Activated naive CD4-positive, alpha-beta T cell treated with anti-CD3 and anti-CD28 coated beads for 36 hours (primary cell): Measurements from ENCODE around the gene KPNA2. TPM values are rescaled to one million over a fixed set of nuclear protein-coding genes. Genes with fewer than 3 reads are reported as not detected.
"Not testable (repeated sequence)": the region's sequence is repeated elsewhere in the genome, so short reads cannot be mapped to it uniquely, and the experiment has no call there.

Experiments used
- CTCF ChIA-PET: fragments of 350-600 bp; sonication (Branson Sonifier 250); formaldehyde crosslinking; loops from one replicate; lab custom pipeline; 2021; ENCODE audit warnings: antibody characterized with exemption; lab: Charles Lee
- DNase-seq: peaks from one replicate; pipeline ENCODE4 v3.0.0-alpha.2; 2020
- H3K27ac Mint-ChIP-seq: one replicate; pipeline ENCODE4 v1.8.0; 2021; ENCODE audit warnings: mild to moderate bottlenecking, mixed read lengths
- H3K27me3 Mint-ChIP-seq: one replicate; pipeline ENCODE4 v1.8.0; 2021; ENCODE audit warnings: low read depth, mixed read lengths
- H3K36me3 Mint-ChIP-seq: one replicate; pipeline ENCODE4 v1.8.0; 2021; ENCODE audit warnings: low read depth, mixed read lengths
- H3K4me1 Mint-ChIP-seq: one replicate; pipeline ENCODE4 v1.8.0; 2021; ENCODE audit warnings: low read depth, mixed read lengths
- H3K4me3 Mint-ChIP-seq: one replicate; pipeline ENCODE4 v1.8.0; 2021; ENCODE audit warnings: mild to moderate bottlenecking, moderate library complexity, mixed read lengths
- H3K9me3 Mint-ChIP-seq: one replicate; pipeline ENCODE4 v1.8.0; 2021; ENCODE audit warnings: mixed read lengths
- intact Hi-C: fragments of 100-400 bp; cut with micrococcal nuclease; formaldehyde crosslinking; loops from one replicate; pipeline ENCODE4 v1.15.1; 2023
- total RNA-seq, 2 experiments: library from RNA; stranded (reverse); gene quantifications; one replicate each; pipeline ENCODE4 v1.2.3, GENCODE V29; 2021

Gene KPNA2
- total RNA-seq, 2 experiments from 2014 or later = 186 to 203 TPM

GRCh38 chr17:68048996-68049395, 13.5 kb downstream of the KPNA2 start:
- intact Hi-C loops = no loop called here
- CTCF ChIA-PET = no interaction called here
- H3K9me3 Mint-ChIP-seq = no peaks in the 10 kb centered on the region
- no peaks in the 10 kb centered on the region for H3K27me3 Mint-ChIP-seq
- H3K4me3 Mint-ChIP-seq = no peak overlapping the region
- no peaks in the 10 kb centered on the region for H3K4me1 Mint-ChIP-seq
- DNase-seq = no peak
- H3K36me3 Mint-ChIP-seq = peaks cover 31% of the 10 kb centered on the region
- H3K27ac Mint-ChIP-seq = no peak overlapping the region

DNA sequence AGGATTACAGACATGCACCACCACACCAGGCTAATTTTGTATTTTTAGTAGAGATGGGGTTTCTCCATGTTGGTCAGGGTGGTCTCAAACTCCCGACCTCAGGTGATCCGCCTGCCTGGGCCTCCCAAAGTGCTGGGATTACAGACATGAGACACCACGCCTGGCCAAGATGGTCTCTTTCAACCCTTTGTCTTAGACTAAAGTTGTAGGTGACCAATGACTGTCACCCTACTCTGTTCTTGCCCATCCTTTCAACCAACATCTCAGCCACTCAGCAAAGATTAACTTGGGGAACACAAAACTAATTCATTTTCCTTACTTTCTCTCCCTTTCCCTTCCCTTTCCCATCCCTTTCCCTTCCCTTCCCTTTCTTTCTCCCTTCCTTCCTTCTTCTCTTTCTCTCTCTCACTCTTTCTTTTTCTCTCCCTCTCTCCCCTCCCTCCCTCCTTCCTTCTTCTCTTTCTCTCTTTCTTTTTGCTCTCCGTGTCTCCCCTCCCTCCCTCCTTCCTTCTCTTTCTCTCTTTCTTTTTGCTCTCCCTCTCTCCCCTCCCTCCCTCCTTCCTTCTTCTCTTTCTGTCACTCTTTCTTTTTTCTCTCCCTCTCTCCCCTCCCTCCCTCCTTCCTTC, 14.4 kb downstream of the KPNA2 start:
- H3K4me1 Mint-ChIP-seq, H3K27me3 Mint-ChIP-seq, DNase-seq, H3K4me3 Mint-ChIP-seq, H3K9me3 Mint-ChIP-seq, CTCF ChIA-PET, H3K27ac Mint-ChIP-seq, intact Hi-C loops: not testable (repeated sequence)
- H3K36me3 Mint-ChIP-seq = peaks cover 21% of the 10 kb centered on the region

DNA sequence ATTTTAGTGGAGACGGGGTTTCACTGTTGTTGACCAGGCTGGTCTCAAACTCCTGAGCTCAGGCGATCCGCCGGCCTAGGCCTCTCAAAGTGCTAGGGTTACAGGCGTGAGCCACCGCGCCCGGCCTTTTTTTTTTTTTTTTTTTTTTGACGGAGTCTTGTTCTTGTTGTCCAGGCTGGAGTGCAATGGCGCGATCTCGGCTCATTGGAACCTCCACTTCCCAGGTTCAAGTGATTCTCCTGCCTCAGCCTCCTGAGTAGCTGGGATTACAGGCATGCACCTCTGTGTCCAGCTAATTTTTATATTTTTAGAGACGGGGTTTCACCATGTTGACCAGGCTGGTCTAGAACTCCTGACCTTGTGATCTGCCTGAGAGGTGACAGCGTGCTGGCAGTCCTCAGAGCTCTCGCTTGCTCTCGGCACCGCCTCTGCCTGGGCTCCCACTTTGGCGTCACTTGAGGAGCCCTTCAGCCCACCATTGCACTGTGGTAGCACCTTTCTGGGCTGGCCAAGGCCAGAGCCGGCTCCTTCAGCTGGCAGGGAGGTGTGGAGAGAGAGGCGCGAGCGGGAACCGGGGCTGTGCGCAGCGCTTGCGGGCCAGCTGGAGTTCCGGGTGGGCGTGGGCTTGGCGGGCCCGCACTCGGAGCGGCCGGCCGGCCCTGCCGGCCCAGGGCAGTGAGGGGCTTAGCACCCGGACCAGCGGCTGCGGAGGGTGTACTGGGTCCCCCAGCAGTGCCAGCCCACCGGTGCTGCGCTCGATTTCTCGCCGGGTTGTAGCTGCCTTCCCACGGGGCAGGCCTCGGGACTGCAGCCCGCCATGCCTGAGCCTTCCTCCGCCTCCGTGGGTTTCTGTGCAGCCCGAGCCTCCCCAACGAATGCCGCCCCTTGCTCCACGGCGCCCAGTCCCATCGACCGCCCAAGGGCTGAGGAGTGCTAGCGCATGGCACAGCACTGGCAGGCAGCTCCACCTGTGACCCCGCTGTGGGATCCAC, 16.1 kb downstream of the KPNA2 start:
- H3K4me1 Mint-ChIP-seq, H3K27ac Mint-ChIP-seq, DNase-seq, intact Hi-C loops, H3K36me3 Mint-ChIP-seq, H3K9me3 Mint-ChIP-seq, H3K4me3 Mint-ChIP-seq, H3K27me3 Mint-ChIP-seq: not testable (repeated sequence)
- CTCF ChIA-PET = interaction anchor here (1.0 kb wide), 1 partner anchor 43 kb away, joined by 3 read pairs; no protein-coding TSS in a partner anchor

DNA sequence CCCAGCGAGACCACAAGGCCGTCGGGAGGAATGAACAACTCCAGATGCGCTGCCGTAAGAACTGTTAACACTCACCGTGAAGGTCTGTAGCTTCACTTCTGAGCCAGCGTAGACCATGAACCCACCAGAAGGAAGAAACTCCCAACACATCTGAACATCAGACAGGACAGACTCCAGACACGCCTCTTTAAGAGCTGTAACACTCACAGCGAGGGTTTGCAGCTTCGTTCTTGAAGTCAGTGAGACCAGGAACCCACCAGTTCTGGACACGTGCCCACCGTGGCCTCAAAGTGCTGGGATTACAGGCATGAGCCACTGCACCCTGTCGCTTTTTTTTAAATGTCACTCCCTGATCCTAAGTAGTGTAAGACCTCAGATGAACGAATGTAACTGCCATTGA, 17.3 kb downstream of the KPNA2 start:
- H3K4me3 Mint-ChIP-seq = no peak overlapping the region
- CTCF ChIA-PET = interaction anchor here (0.8 kb wide), 1 partner anchor 66 kb away, joined by 4 read pairs; no protein-coding TSS in a partner anchor

DNA sequence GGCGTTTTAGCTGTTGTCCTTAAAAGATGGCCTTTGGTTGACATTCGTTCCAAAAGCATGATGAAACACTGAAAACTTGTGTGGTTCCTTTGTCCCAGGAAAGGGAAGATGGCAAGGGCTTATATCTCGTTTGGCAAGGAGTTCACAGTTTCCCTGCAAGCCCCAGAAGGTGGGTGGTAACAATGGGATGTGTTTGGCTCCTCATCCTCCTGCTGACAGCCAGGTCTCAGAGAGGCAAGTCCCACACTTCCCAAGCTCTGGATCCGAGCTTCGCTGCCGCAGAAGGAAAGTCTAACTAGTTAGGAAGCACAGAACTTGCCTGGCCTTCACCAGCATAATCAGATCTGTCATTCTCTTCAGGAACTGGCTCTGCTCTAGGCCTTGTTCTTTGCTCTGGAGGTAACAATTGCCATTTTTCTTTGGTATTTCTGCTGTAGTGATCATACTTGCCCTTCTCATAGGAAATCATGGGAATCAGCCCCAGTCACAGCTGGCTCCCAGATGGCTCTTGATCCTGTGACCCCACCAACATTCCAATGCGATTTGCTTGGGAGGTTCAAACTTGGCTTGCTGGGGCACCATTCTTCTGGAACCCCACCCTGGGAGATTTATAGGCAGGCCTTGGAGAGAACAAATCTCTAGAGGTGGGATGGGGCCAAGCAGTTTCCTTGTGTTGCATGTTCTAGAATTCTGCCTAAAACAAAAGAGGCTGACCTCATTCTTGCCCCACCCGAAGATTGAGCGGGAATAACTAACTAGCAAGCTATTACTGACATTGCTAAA, 17.9 kb downstream of the KPNA2 start:
- no peak overlapping the region for H3K27ac Mint-ChIP-seq
- intact Hi-C loops = no loop called here
- no peaks in the 10 kb centered on the region for H3K27me3 Mint-ChIP-seq
- H3K4me3 Mint-ChIP-seq = no peak overlapping the region
- H3K36me3 Mint-ChIP-seq = peaks cover 2% of the 10 kb centered on the region
- CTCF ChIA-PET = interaction anchor here (0.8 kb wide), 1 partner anchor 66 kb away, joined by 4 read pairs; no protein-coding TSS in a partner anchor
- H3K4me1 Mint-ChIP-seq = peaks cover 7% of the 10 kb centered on the region
- no peaks in the 10 kb centered on the region for H3K9me3 Mint-ChIP-seq
- DNase-seq = no peak

More for the DNA sequence above, 17.3 kb downstream of the KPNA2 start:
- H3K27me3 Mint-ChIP-seq = no peaks in the 10 kb centered on the region
- intact Hi-C loops = no loop called here
- DNase-seq = no peak
- peaks cover 3% of the 10 kb centered on the region for H3K4me1 Mint-ChIP-seq
- no peak overlapping the region for H3K27ac Mint-ChIP-seq
- peaks cover 3% of the 10 kb centered on the region for H3K36me3 Mint-ChIP-seq
- no peaks in the 10 kb centered on the region for H3K9me3 Mint-ChIP-seq

DNA sequence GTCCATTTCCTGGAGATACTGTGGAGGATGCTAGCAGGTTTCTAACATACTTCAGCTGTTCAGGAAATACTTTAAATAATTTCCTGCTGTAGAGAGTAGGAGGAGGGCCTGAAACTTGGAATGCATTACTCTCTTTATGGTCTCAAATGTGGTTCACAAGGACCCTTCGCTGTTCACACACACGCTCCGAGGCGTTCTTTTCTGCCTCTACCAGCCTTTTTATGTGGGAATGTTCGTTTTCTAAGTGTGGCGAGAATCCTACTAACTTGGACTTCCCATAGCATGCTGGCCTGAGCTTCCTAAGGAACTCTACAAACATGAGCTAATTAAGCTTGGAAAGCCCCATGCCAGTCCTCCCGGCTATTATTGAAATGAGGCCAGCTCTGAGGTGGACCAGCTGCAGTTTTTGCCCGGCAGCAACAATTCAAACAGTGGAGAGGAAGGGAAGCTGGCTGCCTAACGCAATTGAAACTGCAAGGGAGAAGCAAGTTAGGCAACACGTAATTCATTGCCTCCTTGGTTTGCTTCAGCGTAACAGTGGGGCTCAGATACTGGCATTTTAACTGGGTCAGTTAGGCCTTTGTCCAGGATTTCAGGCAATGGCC, 18.9 kb downstream of the KPNA2 start:
- Mint-ChIP-seq H3K4me1 (peaks cover 8% of the 10 kb centered on the region), H3K27ac (no peak overlapping the region), H3K4me3 (no peak overlapping the region), H3K9me3 (no peaks in the 10 kb centered on the region), H3K36me3 (no peaks in the 10 kb centered on the region), H3K27me3 (peaks cover 2% of the 10 kb centered on the region)
- intact Hi-C loops = no loop called here
- DNase-seq = no peak
- CTCF ChIA-PET = interaction anchor here (0.7 kb wide), 2 partner anchors 47 to 309 kb away, joined by 3 to 4 read pairs; no protein-coding TSS in a partner anchor

GRCh38 chr17:68057531-68057952, 22.0 kb downstream of the KPNA2 start:
- intact Hi-C loops = loop anchor here (1.0 to 5.0 kb wide), 3 partner anchors 125 to 406 kb away; no protein-coding TSS in a partner anchor
- Mint-ChIP-seq H3K4me3 (no peak overlapping the region), H3K9me3 (no peaks in the 10 kb centered on the region), H3K36me3 (no peaks in the 10 kb centered on the region), H3K27me3 (peaks cover 2% of the 10 kb centered on the region), H3K4me1 (peaks cover 16% of the 10 kb centered on the region), H3K27ac (no peak overlapping the region)
- peak; percentile 69 for DNase-seq
- CTCF ChIA-PET = interaction anchor here (0.6 to 1.8 kb wide), 14 partner anchors 21 to 410 kb away, joined by 3 to 9 read pairs (median 3); partner anchors contain the start of gene KPNA2

DNA sequence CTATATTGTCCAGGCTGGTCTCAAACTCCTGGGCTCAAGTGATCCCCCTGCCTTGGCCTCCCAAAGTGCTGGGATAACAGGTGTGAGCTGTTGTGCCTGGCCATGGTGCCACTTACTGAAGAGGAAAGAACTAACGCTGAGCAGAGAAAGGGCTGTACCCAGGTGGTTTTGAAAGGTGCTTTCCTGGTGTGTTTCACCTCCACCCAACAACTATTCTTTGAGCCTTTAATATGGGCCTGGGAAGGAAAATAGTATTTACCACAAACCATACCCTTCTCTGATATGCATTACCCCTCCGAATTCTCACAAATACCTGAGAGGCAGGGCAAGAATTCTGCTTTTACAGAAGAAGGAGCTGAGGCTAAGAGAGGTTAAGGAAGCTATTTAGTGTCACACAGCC, 24.8 kb downstream of the KPNA2 start:
- Mint-ChIP-seq H3K27ac (no peak overlapping the region), H3K4me1 (peaks cover 16% of the 10 kb centered on the region), H3K4me3 (no peak overlapping the region), H3K9me3 (no peaks in the 10 kb centered on the region), H3K27me3 (peaks cover 2% of the 10 kb centered on the region), H3K36me3 (no peaks in the 10 kb centered on the region)
- intact Hi-C loops = no loop called here
- CTCF ChIA-PET = interaction anchor here (0.6 to 1.1 kb wide), 3 partner anchors 46 to 101 kb away, joined by 3 read pairs; no protein-coding TSS in a partner anchor
- no peak for DNase-seq

DNA sequence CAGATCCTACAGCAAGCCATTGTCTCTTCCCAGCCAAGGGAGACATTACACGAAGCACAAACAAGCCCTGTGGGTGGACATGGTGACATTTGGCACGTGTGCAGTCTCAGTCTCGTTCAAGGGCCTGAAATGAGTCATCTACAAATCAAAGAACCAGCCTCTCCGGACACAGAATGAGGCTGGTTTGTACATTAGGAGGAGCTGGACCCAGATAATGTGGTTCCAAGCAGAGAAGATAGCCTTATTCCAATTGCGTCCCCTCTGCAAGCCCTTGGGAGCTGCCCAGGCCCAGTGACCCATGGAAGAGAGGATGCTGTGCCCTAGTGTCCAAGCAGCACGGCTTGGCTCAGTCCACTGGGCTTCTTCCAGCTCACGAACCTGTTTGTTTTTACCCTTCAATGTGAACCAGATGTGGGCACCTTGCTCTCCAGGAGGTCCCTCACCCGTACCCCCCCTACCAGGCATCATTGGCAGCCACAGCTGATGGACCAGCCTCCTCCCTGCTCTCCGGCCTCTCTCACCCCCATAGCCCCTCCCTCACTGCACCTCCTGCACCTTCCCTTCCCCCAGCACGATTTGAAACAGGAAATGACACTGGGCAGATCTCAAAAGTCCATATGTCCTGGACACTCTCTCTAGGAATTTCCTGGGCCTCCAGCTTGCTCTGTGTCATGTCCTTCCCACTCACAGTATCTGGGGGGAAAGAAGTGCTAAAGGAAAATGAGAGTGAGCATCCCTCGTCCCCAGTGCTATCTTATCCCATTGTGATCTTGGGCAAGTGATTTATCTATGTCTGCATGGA, 26.2 kb downstream of the KPNA2 start:
- H3K27ac Mint-ChIP-seq = no peak overlapping the region
- CTCF ChIA-PET = interaction anchor here (0.6 to 0.8 kb wide), 2 partner anchors 139 to 375 kb away, joined by 3 to 4 read pairs; no protein-coding TSS in a partner anchor
- no peak for DNase-seq
- H3K36me3 Mint-ChIP-seq = no peaks in the 10 kb centered on the region
- no peak overlapping the region for H3K4me3 Mint-ChIP-seq
- H3K27me3 Mint-ChIP-seq = peaks cover 2% of the 10 kb centered on the region
- intact Hi-C loops = no loop called here
- H3K4me1 Mint-ChIP-seq = peaks cover 16% of the 10 kb centered on the region
- H3K9me3 Mint-ChIP-seq = no peaks in the 10 kb centered on the region

DNA sequence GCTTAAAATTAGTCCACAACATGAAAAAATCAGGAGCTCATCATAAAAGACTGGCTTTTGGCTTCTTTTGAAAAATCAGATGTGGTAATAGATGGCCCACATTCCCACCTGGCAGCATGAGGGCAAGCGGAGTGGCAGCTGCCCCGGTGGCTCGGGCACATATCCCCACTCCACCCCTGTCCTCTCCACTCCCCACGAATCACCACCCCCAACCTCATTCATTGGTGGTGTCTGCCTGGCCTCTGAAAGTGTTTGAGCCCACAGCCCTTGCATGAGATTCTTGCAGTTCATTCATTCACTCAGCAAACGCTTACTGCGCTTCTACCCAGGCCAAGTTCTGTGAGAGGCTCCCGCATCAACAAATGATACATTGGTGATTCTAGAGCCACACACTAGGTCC, 29.8 kb downstream of the KPNA2 start:
- intact Hi-C loops, DNase-seq, H3K4me1 Mint-ChIP-seq, H3K27ac Mint-ChIP-seq, H3K9me3 Mint-ChIP-seq, CTCF ChIA-PET, H3K36me3 Mint-ChIP-seq, H3K4me3 Mint-ChIP-seq, H3K27me3 Mint-ChIP-seq: not testable (repeated sequence)

GRCh38 chr17:68068512-68068911, 33.0 kb downstream of the KPNA2 start:
- CTCF ChIA-PET, H3K27ac Mint-ChIP-seq, H3K36me3 Mint-ChIP-seq, H3K4me3 Mint-ChIP-seq, intact Hi-C loops, H3K27me3 Mint-ChIP-seq, H3K9me3 Mint-ChIP-seq, DNase-seq, H3K4me1 Mint-ChIP-seq: not testable (repeated sequence)
